K562 (cell line): Measurements from ENCODE around the gene SNX20. TPM values are rescaled to one million over a fixed set of nuclear protein-coding genes. Genes with fewer than 3 reads are reported as not detected.

Experiments
- ATAC-seq: fragments of 200-7000 bp; cut with Tn5 transposase; 3 replicates; pipeline ENCODE4 v1.9.1; 2020; ENCODE audit warnings: moderate library complexity
- BruUV-seq: library from RNA; stranded (reverse); fragments of 400-500 nt; replicated peaks from 2 replicates; lab custom pipeline; 2021; lab: Mats Ljungman, UMichigan
- CTCF ChIA-PET: fragments of 300-600 bp; formaldehyde crosslinking; extraction: SDS; loops from one replicate; lab custom pipeline; 2021; ENCODE audit warnings: low intra/inter-chr PET ratio; lab: Yijun Ruan, JAX
- POLR2A ChIA-PET: fragments of 300-600, 350-650 bp; sonication (Branson Sonifier 250); formaldehyde crosslinking; extraction: SDS; loops from one replicate; lab custom pipeline; 2021; ENCODE audit warnings: antibody characterized with exemption, inconsistent platforms; lab: Yijun Ruan, JAX
- DNase-seq, 4 experiments: peaks; one replicate each; pipeline versions ENCODE4 v3.0.0 to v3.0.0-alpha.2; 2011 to 2018; ENCODE audit warnings: low spot score in 3 of 4, mixed read lengths in 3 of 4; ENCODE audit errors: extremely low read depth in 1 of 4
- FAIRE-seq: peaks from 2 replicates; lab custom pipeline; 2011; peaks lifted over from hg19 to GRCh38; lab: Jason Lieb, UNC
- H2AFZ ChIP-seq: 2 replicates; pipeline ENCODE4 v1.6.0; 2011; ENCODE audit warnings: low read depth, low read length, control low read depth, inconsistent platforms
- H3K27ac ChIP-seq: fragments of 200-600 bp; 3 replicates; pipeline ENCODE4 v1.8.0; 2011; ENCODE audit warnings: low read depth, mild to moderate bottlenecking, control low read depth, inconsistent platforms, low read length, moderate library complexity, mixed read lengths; ENCODE audit errors: extremely low read depth
- H3K27me3 ChIP-seq, 2 experiments: fragments of 300-600 bp in 1 of 2; 2 replicates in 1 of 2; 3 replicates in 1 of 2; pipeline versions ENCODE4 v1.6.0 to v1.8.0; 2011; ENCODE audit warnings: inconsistent platforms in 2 of 2, low read length in 2 of 2, mild to moderate bottlenecking in 1 of 2, mixed read lengths in 1 of 2, moderate library complexity in 1 of 2; ENCODE audit not compliant: control insufficient read depth in 2 of 2, insufficient read depth in 2 of 2
- H3K36me3 ChIP-seq: fragments of 300-600 bp; 3 replicates; pipeline ENCODE4 v1.8.0; 2011; ENCODE audit warnings: mild to moderate bottlenecking, low read length, inconsistent platforms; ENCODE audit not compliant: control insufficient read depth, insufficient read depth
- H3K4me1 ChIP-seq, 2 experiments: fragments of 200-600 bp in 1 of 2; replicated peaks in 1 of 2; 2 replicates in 1 of 2; 3 replicates in 1 of 2; pipeline versions ENCODE4 v1.5.1 to v1.8.0; 2011; ENCODE audit warnings: inconsistent platforms in 2 of 2, low read length in 2 of 2, mild to moderate bottlenecking in 1 of 2, mixed read lengths in 1 of 2, moderate library complexity in 1 of 2; ENCODE audit not compliant: control insufficient read depth in 2 of 2, insufficient read depth in 2 of 2
- H3K4me2 ChIP-seq: 2 replicates; pipeline ENCODE4 v1.6.1; 2011; ENCODE audit warnings: low read length, control low read depth, inconsistent platforms, mixed read lengths; ENCODE audit not compliant: insufficient read depth
- H3K4me3 ChIP-seq: fragments of 200-600 bp; sonication (generic), shearing (Covaris generic); 2 replicates; pipeline ENCODE4 v1.5.1; 2016; ENCODE audit warnings: control low read depth, inconsistent platforms
- H3K79me2 ChIP-seq: fragments of 200-600 bp; 3 replicates; pipeline ENCODE4 v1.8.0; 2011; ENCODE audit warnings: low read length, inconsistent platforms; ENCODE audit not compliant: control insufficient read depth, insufficient read depth
- H3K9ac ChIP-seq, 2 experiments: 2 replicates each; pipeline versions ENCODE4 v1.6.0 to v1.6.1; 2011; ENCODE audit warnings: low read depth in 2 of 2, low read length in 2 of 2, control low read depth in 1 of 2, inconsistent platforms in 1 of 2, mild to moderate bottlenecking in 1 of 2, mixed read lengths in 1 of 2; ENCODE audit not compliant: insufficient read depth in 1 of 2
- H3K9me1 ChIP-seq: one replicate; pipeline ENCODE4 v1.6.0; 2011; ENCODE audit warnings: inconsistent platforms, mild to moderate bottlenecking, low read length, moderate library complexity; ENCODE audit not compliant: control insufficient read depth, insufficient read depth
- H3K9me3 ChIP-seq: replicated peaks from 2 replicates; pipeline ENCODE4 v1.5.1; 2011; ENCODE audit warnings: low read depth, low read length, inconsistent platforms; ENCODE audit not compliant: control insufficient read depth, insufficient read depth
- H4K20me1 ChIP-seq: replicated peaks from 2 replicates; pipeline ENCODE4 v1.6.1; 2011; ENCODE audit warnings: low read length, inconsistent platforms, mixed read lengths; ENCODE audit not compliant: control insufficient read depth, insufficient read depth
- CTCFL ChIP-seq: IDR thresholded peaks from 2 replicates; pipeline ENCODE4 v1.6.1; 2011; ENCODE audit warnings: borderline replicate concordance, low read depth, mild to moderate bottlenecking, moderate library complexity, low read length; ENCODE audit not compliant: insufficient read depth, poor library complexity, severe bottlenecking
- DIDO1 ChIP-seq: fragments of 450-650 bp; IDR thresholded peaks from 2 replicates; pipeline ENCODE4 v1.6.1; 2016; ENCODE audit warnings: low read depth, missing biosample characterization, missing genetic modification characterization
- ETS2 ChIP-seq: IDR thresholded peaks from 2 replicates; pipeline ENCODE4 v1.6.1; 2016; ENCODE audit warnings: borderline replicate concordance, missing genetic modification characterization, mild to moderate bottlenecking, moderate library complexity, missing compliant biosample characterization; ENCODE audit not compliant: poor library complexity, severe bottlenecking
- PRDM10 ChIP-seq: fragments of 450-650 bp; IDR thresholded peaks from 2 replicates; pipeline ENCODE4 v1.6.1; 2018; ENCODE audit not compliant: partially characterized antibody
- USF2 ChIP-seq: sonication (generic); formaldehyde crosslinking; IDR thresholded peaks from 2 replicates; pipeline ENCODE4 v1.5.0; 2020; ENCODE audit warnings: missing genetic modification reagents
- ZC3H4 ChIP-seq: sonication (generic); formaldehyde crosslinking; IDR thresholded peaks from 2 replicates; pipeline ENCODE4 v1.9.0; 2021; ENCODE audit warnings: missing genetic modification reagents, borderline replicate concordance
- WGBS: fragments of 100-300 bp; shearing (Covaris generic); methylation state at CpG from one replicate; pipeline ENCODE4 v1.1.6; 2016; ENCODE audit warnings: low coverage, mixed read lengths; ENCODE audit not compliant: insufficient coverage; ENCODE audit errors: missing lambda C conversion rate; 5-methylcytosine and 5-hydroxymethylcytosine counted together
- in situ Hi-C: fragments of 300-500 bp; cut with MboI; formaldehyde crosslinking; loops from 4 replicates; pipeline ENCODE4 v1.15.0; 2018; ENCODE audit warnings: inconsistent platforms, mixed read lengths
- intact Hi-C: fragments of 100-400 bp; cut with micrococcal nuclease; formaldehyde crosslinking; loops from 2 replicates; pipeline ENCODE4 v1.14.2; 2022
- polyA plus RNA-seq, 8 experiments: library from polyadenylated mRNA; depleted of rRNA in 4 of 8; stranded (reverse) in 5 of 8; unstranded in 3 of 8; fragments of >200 nt; fragmentation: Nextera tagmentation in 2 of 8; fragmentation: Illumina TruSeq in 1 of 8; extraction: Ambion mirVana in 2 of 8; extraction: Trizol in 1 of 8; gene quantifications; 2 replicates each; pipeline versions ENCODE4 v1.2.1 to v1.2.3, GENCODE V29; 2011 to 2014; ENCODE audit warnings: inconsistent platforms in 1 of 8, missing spikeins in 1 of 8
- total RNA-seq, 7 experiments: library from RNA; depleted of rRNA in 6 of 7; stranded (reverse); fragments of >200 nt in 6 of 7; fragmentation: Illumina TruSeq in 2 of 7; extraction: Trizol in 2 of 7; gene quantifications; 2 replicates each; pipeline versions ENCODE4 v1.2.1 to v1.2.3, GENCODE V29; 2011 to 2021; ENCODE audit warnings: low replicate concordance in 1 of 7

SNX20 gene
- total and polyA plus RNA-seq, 9 of the 15 experiments (the other 6 are each of a cell fraction or from before 2014, with no cell fraction given), result 0.04 to 0.07 TPM; not detected in 7

DNA sequence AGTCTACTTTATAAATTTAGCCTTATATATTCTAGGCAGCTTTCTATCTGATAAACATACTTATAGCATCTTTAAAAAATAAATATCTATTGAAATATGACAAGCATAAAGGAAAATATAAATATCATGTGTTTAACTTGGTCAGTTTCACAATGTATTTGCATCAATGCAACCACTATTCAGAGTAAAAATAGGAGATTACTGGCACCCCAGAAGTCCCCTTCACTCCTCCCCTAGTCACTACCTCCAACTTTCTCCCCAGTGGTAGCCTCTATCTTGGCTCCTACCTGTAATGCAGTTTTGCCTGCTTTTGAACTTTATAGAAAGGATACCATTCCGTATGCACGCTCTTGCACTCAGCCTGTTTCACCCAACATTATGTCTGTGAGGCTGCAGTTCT lies 9.1 kb upstream of the SNX20 start:
- no peaks in the 10 kb centered on the region for H3K9me3 ChIP-seq
- H2AFZ ChIP-seq, result no peak overlapping the region
- H3K4me3 ChIP-seq, result no peak overlapping the region
- intact Hi-C loops, result no loop called here
- H3K9ac ChIP-seq, result no peak overlapping the region
- peaks cover 0 to 9% of the 10 kb centered on the region in 2 experiments; a peak in 2 of 5 replicates for H3K4me1 ChIP-seq
- no peak overlapping the region for H3K4me2 ChIP-seq
- in situ Hi-C loops, result no loop called here
- ChIA-PET POLR2A (no interaction called here), CTCF (no interaction called here)
- H4K20me1 ChIP-seq, result no peaks in the 10 kb centered on the region
- BruUV-seq, result no TSS peak
- DNase-seq (no peak), ATAC-seq (no peak), FAIRE-seq (no peak)
- peaks cover 8 to 36% of the 10 kb centered on the region in 2 experiments; a peak in 3 of 5 replicates for H3K27me3 ChIP-seq
- H3K9me1 ChIP-seq, result no peaks in the 10 kb centered on the region
- WGBS, result 0% methylated on average over 2 of the region's 2 CpGs
- no peaks in the 10 kb centered on the region for H3K79me2 ChIP-seq
- H3K36me3 ChIP-seq, result no peaks in the 10 kb centered on the region
- TF ChIP-seq DIDO1 (tag) (no peak), USF2 (CRISPR knock-in tag) (no peak)
- H3K27ac ChIP-seq, result no peak overlapping the region

GRCh38 chr16:50688867-50689266 lies 7.8 kb upstream of the SNX20 start:
- intact Hi-C loops (no loop called here), in situ Hi-C loops (no loop called here)
- WGBS, result 2% methylated on average over 3 of the region's 3 CpGs
- DNase-seq (no peak), FAIRE-seq (no peak), ATAC-seq (no peak)
- ChIA-PET CTCF (no interaction called here), POLR2A (no interaction called here)
- Histone ChIP-seq H3K27me3 (peaks cover 8 to 39% of the 10 kb centered on the region in 2 experiments; a peak in 3 of 5 replicates), H3K79me2 (no peaks in the 10 kb centered on the region), H3K9me1 (no peaks in the 10 kb centered on the region), H3K4me2 (no peak overlapping the region), H3K27ac (no peak overlapping the region), H3K36me3 (no peaks in the 10 kb centered on the region), H4K20me1 (no peaks in the 10 kb centered on the region), H3K4me3 (no peak overlapping the region), H3K9ac (no peak overlapping the region), H3K4me1 (peaks cover 0 to 9% of the 10 kb centered on the region in 2 experiments; a peak in 2 of 5 replicates), H2AFZ (no peak overlapping the region), H3K9me3 (no peaks in the 10 kb centered on the region)
- BruUV-seq, result no TSS peak
- TF ChIP-seq PRDM10 (no peak), CTCFL (no peak), ZC3H4 (no peak), ETS2 (tag) (no peak)
